Muscle of leg (tissue), 11 donors: ENCODE data around the gene ECHS1. TPM values are rescaled to one million over a fixed set of nuclear protein-coding genes. Genes with fewer than 3 reads are reported as not detected.

Experiments
- DNase-seq: peaks from one replicate; pipeline ENCODE4 v3.0.0; 2013
- H3K27ac ChIP-seq: one replicate; pipeline ENCODE4 v1.5.1; 2013; ENCODE audit warnings: mild to moderate bottlenecking, low read length, control low read depth
- H3K27me3 ChIP-seq: one replicate; pipeline ENCODE4 v1.6.1; 2013; ENCODE audit warnings: low read length; ENCODE audit not compliant: control insufficient read depth, insufficient read depth
- H3K36me3 ChIP-seq: one replicate; pipeline ENCODE4 v1.6.1; 2013; ENCODE audit warnings: low read length; ENCODE audit not compliant: control insufficient read depth, insufficient read depth
- H3K4me1 ChIP-seq: one replicate; pipeline ENCODE4 v1.6.1; 2013; ENCODE audit warnings: low read length; ENCODE audit not compliant: control insufficient read depth, insufficient read depth
- H3K4me3 ChIP-seq: one replicate; pipeline ENCODE4 v1.5.1; 2013; ENCODE audit warnings: low read length, control low read depth
- H3K9me3 ChIP-seq: replicated peaks from 2 replicates; pipeline ENCODE4 v1.6.1; 2013; ENCODE audit warnings: low read depth, low read length; ENCODE audit not compliant: control insufficient read depth
- WGBS: methylation state at CpG from one replicate; pipeline ENCODE4 v1.1.5; 2013; ENCODE audit warnings: missing lambda C conversion rate; ENCODE audit not compliant: insufficient coverage; 5-methylcytosine and 5-hydroxymethylcytosine counted together
- polyA plus RNA-seq, 8 donors: library from polyadenylated mRNA; unstranded; fragments of 120-200 nt; gene quantifications; one replicate each; pipeline versions ENCODE4 v1.2.1 to v1.2.3, GENCODE V29; 2013; ENCODE audit warnings: inconsistent platforms in 1 of 8, low replicate concordance in 1 of 8; ENCODE audit not compliant: insufficient read length in 8 of 8, insufficient read depth in 1 of 8
- total RNA-seq: library from RNA; stranded (reverse); fragments of 120-200 nt; gene quantifications from one replicate; pipeline ENCODE4 v1.2.4, GENCODE V29; 2013

ECHS1 gene
- total and polyA plus RNA-seq, 9 donors, result 107 to 147 (median 127) TPM

GRCh38 chr10:133351408-133352318 is 21.5 kb downstream of the ECHS1 start:
- DNase-seq, result no peak
- Histone ChIP-seq H3K36me3 (no peaks in the 10 kb centered on the region), H3K4me3 (no peak overlapping the region), H3K27ac (no peak overlapping the region), H3K9me3 (no peaks in the 10 kb centered on the region), H3K27me3 (peaks cover 12% of the 10 kb centered on the region), H3K4me1 (peaks cover 7% of the 10 kb centered on the region)
- 47% methylated on average over 21 of the region's 24 CpGs for WGBS

- no peak overlapping the region for H3K27ac ChIP-seq
- H3K27me3 ChIP-seq, result peaks cover 16% of the 10 kb centered on the region
- no peak overlapping the region for H3K4me3 ChIP-seq
- no peaks in the 10 kb centered on the region for H3K9me3 ChIP-seq
- 27% methylated on average over 12 of the region's 13 CpGs for WGBS
- H3K4me1 ChIP-seq, result peaks cover 2% of the 10 kb centered on the region
- H3K36me3 ChIP-seq, result no peaks in the 10 kb centered on the region
- DNase-seq, result no peak
Observed at GRCh38 chr10:133350950-133351329, 22.2 kb downstream of the ECHS1 start.

GRCh38 chr10:133350283-133350949 is 22.7 kb downstream of the ECHS1 start:
- Histone ChIP-seq H3K27ac (no peak overlapping the region), H3K9me3 (no peaks in the 10 kb centered on the region), H3K4me1 (no peaks in the 10 kb centered on the region), H3K27me3 (peaks cover 18% of the 10 kb centered on the region), H3K36me3 (no peaks in the 10 kb centered on the region), H3K4me3 (no peak overlapping the region)
- DNase-seq, result no peak
- WGBS, result 71% methylated on average over 12 of the region's 12 CpGs

GRCh38 chr10:133349577-133350011 is 23.6 kb downstream of the ECHS1 start:
- H3K27ac ChIP-seq, result no peak overlapping the region
- no peak for DNase-seq
- H3K27me3 ChIP-seq, result peaks cover 25% of the 10 kb centered on the region
- no peaks in the 10 kb centered on the region for H3K9me3 ChIP-seq
- WGBS, result 64% methylated on average over 4 of the region's 9 CpGs
- no peak overlapping the region for H3K4me3 ChIP-seq
- no peaks in the 10 kb centered on the region for H3K4me1 ChIP-seq
- H3K36me3 ChIP-seq, result no peaks in the 10 kb centered on the region

- H3K9me3 ChIP-seq, result no peaks in the 10 kb centered on the region
- no peaks in the 10 kb centered on the region for H3K4me1 ChIP-seq
- WGBS, result 79% methylated on average over 8 of the region's 8 CpGs
Observed at GRCh38 chr10:133349160-133349568, 24.0 kb downstream of the ECHS1 start.

GRCh38 chr10:133347710-133348517 is 25.2 kb downstream of the ECHS1 start:
- DNase-seq, result no peak
- no peaks in the 10 kb centered on the region for H3K36me3 ChIP-seq
- no peak overlapping the region for H3K4me3 ChIP-seq
- no peaks in the 10 kb centered on the region for H3K4me1 ChIP-seq
- H3K27ac ChIP-seq, result no peak overlapping the region
- H3K27me3 ChIP-seq, result peaks cover 34% of the 10 kb centered on the region
- H3K9me3 ChIP-seq, result no peaks in the 10 kb centered on the region
- 41% methylated on average over 11 of the region's 16 CpGs for WGBS

More at GRCh38 chr10:133349160-133349568, 24.0 kb downstream of the ECHS1 start:
- no peak for DNase-seq
- Histone ChIP-seq H3K4me3 (no peak overlapping the region), H3K36me3 (no peaks in the 10 kb centered on the region), H3K27me3 (peaks cover 29% of the 10 kb centered on the region), H3K27ac (no peak overlapping the region)

- no peak for DNase-seq
- Histone ChIP-seq H3K4me3 (no peak overlapping the region), H3K4me1 (no peaks in the 10 kb centered on the region), H3K27ac (no peak overlapping the region), H3K9me3 (no peaks in the 10 kb centered on the region), H3K36me3 (no peaks in the 10 kb centered on the region), H3K27me3 (peaks cover 40% of the 10 kb centered on the region)
- 53% methylated on average over 11 of the region's 11 CpGs for WGBS
Observed at GRCh38 chr10:133346413-133346812, 26.7 kb downstream of the ECHS1 start.

- H3K27ac ChIP-seq, result no peak overlapping the region
- no peaks in the 10 kb centered on the region for H3K4me1 ChIP-seq
- H3K36me3 ChIP-seq, result no peaks in the 10 kb centered on the region
- H3K4me3 ChIP-seq, result no peak overlapping the region
- 64% methylated on average over 5 of the region's 5 CpGs for WGBS
- no peak for DNase-seq
- H3K9me3 ChIP-seq, result no peaks in the 10 kb centered on the region
- H3K27me3 ChIP-seq, result peaks cover 40% of the 10 kb centered on the region
Observed at GRCh38 chr10:133344236-133344635, 28.9 kb downstream of the ECHS1 start.

GRCh38 chr10:133343558-133343957 is 29.6 kb downstream of the ECHS1 start:
- H3K4me1 ChIP-seq, result no peaks in the 10 kb centered on the region
- 78% methylated on average over 4 of the region's 9 CpGs for WGBS
- H3K27me3 ChIP-seq, result peaks cover 38% of the 10 kb centered on the region
- DNase-seq, result no peak
- no peaks in the 10 kb centered on the region for H3K36me3 ChIP-seq
- H3K27ac ChIP-seq, result no peak overlapping the region
- H3K9me3 ChIP-seq, result no peaks in the 10 kb centered on the region
- H3K4me3 ChIP-seq, result no peak overlapping the region

- no peak overlapping the region for H3K4me3 ChIP-seq
- no peak overlapping the region for H3K27ac ChIP-seq
- 75% methylated on average over 2 of the region's 8 CpGs for WGBS
- H3K9me3 ChIP-seq, result no peaks in the 10 kb centered on the region
- H3K27me3 ChIP-seq, result peaks cover 38% of the 10 kb centered on the region
- no peaks in the 10 kb centered on the region for H3K4me1 ChIP-seq
- H3K36me3 ChIP-seq, result no peaks in the 10 kb centered on the region
- no peak for DNase-seq
Observed at GRCh38 chr10:133342942-133343341, 30.2 kb downstream of the ECHS1 start.
